ENCODE measurements around the gene ATF5. TPM values are rescaled to one million over a fixed set of nuclear protein-coding genes. Genes with fewer than 3 reads are reported as not detected.

ATF5 gene
- total and polyA plus RNA-seq, 2 of the 8 experiments (the other 6 are each of a cell fraction or from before 2014, with no cell fraction given): 6.2 to 13.1 TPM

DNA sequence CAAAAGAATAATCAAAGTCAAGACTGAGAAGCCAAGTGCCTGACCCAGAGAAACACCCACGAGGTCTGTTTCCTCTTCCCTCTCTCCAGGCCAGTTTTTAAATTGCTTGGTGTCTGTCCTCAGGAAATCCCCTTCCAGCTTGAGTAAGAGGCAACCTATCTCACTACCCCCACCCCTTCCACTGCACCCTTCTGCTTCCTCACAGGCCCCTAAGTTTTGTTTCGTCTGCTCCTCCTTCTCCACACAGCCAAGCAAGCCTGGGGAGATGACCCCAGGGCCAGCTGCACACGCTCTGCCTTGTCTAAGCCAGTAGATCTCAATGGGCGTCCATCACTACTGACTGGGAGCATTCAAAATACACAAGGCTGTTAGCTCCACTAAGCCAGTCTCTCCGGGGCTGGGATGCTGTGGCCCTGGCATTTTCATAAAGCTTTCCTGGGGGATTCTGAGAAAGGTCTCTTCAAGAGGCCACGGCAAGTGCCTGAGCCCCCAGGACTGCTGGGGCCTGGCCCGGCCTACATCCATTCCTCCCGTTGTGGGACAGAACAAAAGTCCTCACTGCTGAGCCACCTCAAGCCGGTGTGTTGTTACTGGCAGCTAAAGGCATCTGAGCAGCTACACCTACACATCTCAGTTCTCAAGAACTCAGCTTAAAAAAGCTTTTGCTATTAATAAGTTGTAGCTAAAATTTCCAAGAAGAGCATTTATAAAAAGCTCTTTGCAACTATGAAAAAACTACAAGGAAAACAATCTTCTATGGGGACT is 17.4 kb upstream of the ATF5 start:
- TF ChIP-seq POLR2AphosphoS5 (IDR thresholded peaks at IDR 0.05; ENCODE audit: low read depth, low read length) (0 out of 2 replicates have a peak, but pooled peaks have one; percentile 39), POLR2A (IDR thresholded peaks at IDR 0.05; ENCODE audit: control extremely low read depth in 1 of 2, low read depth in 2 of 2, low read length in 2 of 2) (peak in 1 of 2 experiments; percentile 68; a peak in 1 of 3 replicates)
- TF ChIP-seq, protein P1, sequence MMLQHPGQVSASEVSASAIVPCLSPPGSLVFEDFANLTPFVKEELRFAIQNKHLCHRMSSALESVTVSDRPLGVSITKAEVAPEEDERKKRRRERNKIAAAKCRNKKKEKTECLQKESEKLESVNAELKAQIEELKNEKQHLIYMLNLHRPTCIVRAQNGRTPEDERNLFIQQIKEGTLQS (IDR thresholded peaks at IDR 0.05; ENCODE audit: insufficient read depth, low read depth, low read length): no peak
- no peak overlapping the region for H3K4ac ChIP-seq (replicated peaks; ENCODE audit: insufficient read length, low read depth, low read length)
- no peak overlapping the region for H2BK20ac ChIP-seq (ENCODE audit: low read length)
- H3K18ac ChIP-seq (ENCODE audit: extremely low read depth, low read length): no peak overlapping the region
- H3K27me3 ChIP-seq (replicated peaks in 1 of 4; ENCODE audit: control insufficient read depth in 3 of 4, extremely low read depth in 1 of 4, insufficient read depth in 3 of 4, low read length in 3 of 4): no peaks in the 10 kb centered on the region; a peak in 1 of 7 replicates
- no peaks in the 10 kb centered on the region for H3K9me3 ChIP-seq (ENCODE audit: insufficient read depth in 2 of 2, low read depth in 1 of 2, low read length in 1 of 2)
- H2BK15ac ChIP-seq (ENCODE audit: low read length): no peak overlapping the region
- peaks cover 14% of the 10 kb centered on the region; the same call in 1 of the 2 replicates for H3K79me1 ChIP-seq (ENCODE audit: low read depth, low read length)
- no peak overlapping the region for H4K5ac ChIP-seq (ENCODE audit: insufficient read length, low read depth, low read length)
- no peak overlapping the region for H3K9ac ChIP-seq (replicated peaks in 1 of 4; ENCODE audit: extremely low read depth in 1 of 4, low read depth in 3 of 4, low read length in 3 of 4)
- H4K91ac ChIP-seq (replicated peaks; ENCODE audit: insufficient read length, low read length): no peak overlapping the region
- WGBS, 2 experiments (ENCODE audit: extremely low coverage in 1 of 2, insufficient coverage in 1 of 2, insufficient read length in 1 of 2, insufficient replicate concordance in 2 of 2, low coverage in 1 of 2, low lambda C conversion rate in 2 of 2, missing lambda C conversion rate in 1 of 2): 89% methylated on average over 9 of the region's 9 CpGs; no CpG with 5 or more reads in 1 of the 2 experiments
- H3K14ac ChIP-seq (ENCODE audit: insufficient read length): no peak overlapping the region
- H3K4me3 ChIP-seq (ENCODE audit: extremely low read depth in 1 of 4, insufficient read depth in 2 of 4, low read depth in 3 of 4, low read length in 4 of 4): no peak overlapping the region
- H2BK120ac ChIP-seq (replicated peaks; ENCODE audit: low read depth, low read length): no peak overlapping the region
- no peak overlapping the region for H2BK5ac ChIP-seq (ENCODE audit: low read depth, low read length)
- H3K23me2 ChIP-seq (ENCODE audit: low read depth, low read length): no peaks in the 10 kb centered on the region
- ChIA-PET CTCF (ENCODE audit: partially characterized antibody) (interaction anchor here (0.6 to 2.3 kb wide), 8 partner anchors 10 to 78 kb away, joined by 3 to 11 read pairs (median 4); no protein-coding TSS in a partner anchor), POLR2A (ENCODE audit: partially characterized antibody) (interaction anchor here (1.0 to 19.2 kb wide), 5 partner anchors 12 to 227 kb away, joined by 3 to 373 read pairs (median 3); partner anchors contain the start of genes ATF5 and NUP62)
- H3K56ac ChIP-seq (replicated peaks; ENCODE audit: insufficient read length, low read depth, low read length): no peak overlapping the region
- H3K36me3 ChIP-seq (ENCODE audit: control insufficient read depth in 2 of 4, insufficient read depth in 4 of 4, low read length in 3 of 4): peaks cover 29 to 59% (median 47%) of the 10 kb centered on the region in 4 experiments; a peak in 7 of 8 replicates
- H2AFZ ChIP-seq (ENCODE audit: low read length): no peak overlapping the region
- no peak overlapping the region for H2AK5ac ChIP-seq (ENCODE audit: low read depth, low read length)
- peaks cover 0 to 6% (median 3%) of the 10 kb centered on the region in 4 experiments; a peak in 3 of 7 replicates for H3K4me1 ChIP-seq (replicated peaks in 1 of 4; ENCODE audit: control insufficient read depth in 3 of 4, insufficient read depth in 4 of 4, low read length in 3 of 4)
- peaks cover 0 to 47% of the 10 kb centered on the region in 2 experiments; a peak in 2 of 4 replicates for H3K79me2 ChIP-seq (ENCODE audit: control insufficient read depth in 1 of 2, insufficient read depth in 2 of 2, low read length in 2 of 2)
- H4K20me1 ChIP-seq (replicated peaks in 1 of 2; ENCODE audit: control insufficient read depth in 1 of 2, insufficient read depth in 2 of 2, low read length in 2 of 2): peaks cover 42 to 53% of the 10 kb centered on the region in 2 experiments
- no peak overlapping the region for H3K23ac ChIP-seq (ENCODE audit: insufficient read length)
- H3K27ac ChIP-seq (ENCODE audit: low read depth, low read length): no peak overlapping the region
- no peak for DNase-seq (ENCODE audit: low read depth in 1 of 2, low spot score in 2 of 2)
- no peak for FAIRE-seq
- peak overlapping the region; percentile 29; the same call in 1 of the 2 replicates for H4K8ac ChIP-seq (ENCODE audit: extremely low read depth, insufficient read depth, low read length)
- no peak overlapping the region for H3K4me2 ChIP-seq (ENCODE audit: insufficient read depth in 1 of 2, low read depth in 2 of 2, low read length in 2 of 2)
- H2BK12ac ChIP-seq (ENCODE audit: low read depth, low read length): no peak overlapping the region

Data from H1 (cell line).